Heart left ventricle (tissue), 13 donors: ENCODE data around the gene CSTA.

Experiments
- CTCF ChIP-seq, 12 donors: fragments of 200-600 bp; sonication (generic) in 4 of 12; IDR thresholded peaks; one replicate each; pipeline versions ENCODE4 v1.5.0 to v1.8.0; 2018 to 2022; ENCODE audit warnings: antibody characterized with exemption in 12 of 12, mild to moderate bottlenecking in 5 of 12
- POLR2A ChIP-seq, 2 donors: fragments of 450-650 bp; IDR thresholded peaks; one replicate each; pipeline ENCODE4 v1.6.1; 2017; ENCODE audit warnings: antibody characterized with exemption in 2 of 2, mild to moderate bottlenecking in 2 of 2, moderate library complexity in 2 of 2
- donor health status: ischemic (EF 13 %, LVEDD 7.1; RV severe dilation, severe dysfunction).
- donor health status: DM: no; HTN: yes; CAD: no.
- donor health status: DM: no; HTN: no; CAD: no.
- donor health status: ischemic (EF 25% LVEDD 6.9; RV normal size, moderate dysfunction).
- donor health status: ischemic (EF 25% LVEDD 5.7; RV mildly dilated, moderate dysfunction).
- donor health status: ischemic (EF 35%, LVEDD 5.7; RV mildly dilated, moderate dysfunction).
- donor health status: nonischemic (EF 11% LVEDD 7.7; RV severe dilation, severe dysfunction).
- donor health status: DM: yes; HTN: yes; CAD: no.
- donor health status: PGD.
- donor health status: ischemic (EF 29% LVEDD 5.4; RV normal size, mild dysfunction).
- donor health status: nonischemic (EF 23%, LVEDD 6.1; RV moderate dilation, normal function).

DNA sequence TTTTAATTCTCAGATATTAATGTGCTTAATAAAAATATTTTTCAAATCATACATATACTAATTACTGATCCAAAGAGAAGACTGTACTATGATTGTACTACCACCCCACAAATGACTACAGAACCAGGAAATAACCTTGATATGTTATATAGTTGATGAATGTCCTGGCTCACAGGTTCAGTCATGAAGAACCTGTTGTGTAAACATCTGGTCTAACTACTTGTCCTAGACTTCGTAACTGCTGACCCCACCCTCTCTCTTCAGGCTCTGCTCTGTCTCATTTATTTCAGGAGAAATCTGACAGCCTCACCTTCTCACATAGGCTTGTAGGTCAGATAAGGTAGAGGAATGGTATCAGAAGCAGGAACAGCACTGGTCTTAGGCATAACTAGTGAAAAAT, 14.7 kb upstream of the CSTA start:
- no peak for TF ChIP-seq CTCF (IDR thresholded peaks at IDR 0.05)
- TF ChIP-seq POLR2A (IDR thresholded peaks at IDR 0.05): no peak
